HG03558 (cell line): ENCODE measurements around the gene FOXO4.
"Not testable (repeated sequence)": the region's sequence is repeated elsewhere in the genome, so short reads cannot be mapped to it uniquely, and the experiment has no call there.

Experiments used
- ATAC-seq: cut with Tn5 transposase; IDR thresholded peaks from one replicate; pipeline ENCODE4 v1.9.1; 2021; ENCODE audit warnings: moderate number of reproducible peaks; ENCODE audit not compliant: unreplicated experiment; ENCODE audit errors: extremely low read depth

The FOXO4 gene, protein sequence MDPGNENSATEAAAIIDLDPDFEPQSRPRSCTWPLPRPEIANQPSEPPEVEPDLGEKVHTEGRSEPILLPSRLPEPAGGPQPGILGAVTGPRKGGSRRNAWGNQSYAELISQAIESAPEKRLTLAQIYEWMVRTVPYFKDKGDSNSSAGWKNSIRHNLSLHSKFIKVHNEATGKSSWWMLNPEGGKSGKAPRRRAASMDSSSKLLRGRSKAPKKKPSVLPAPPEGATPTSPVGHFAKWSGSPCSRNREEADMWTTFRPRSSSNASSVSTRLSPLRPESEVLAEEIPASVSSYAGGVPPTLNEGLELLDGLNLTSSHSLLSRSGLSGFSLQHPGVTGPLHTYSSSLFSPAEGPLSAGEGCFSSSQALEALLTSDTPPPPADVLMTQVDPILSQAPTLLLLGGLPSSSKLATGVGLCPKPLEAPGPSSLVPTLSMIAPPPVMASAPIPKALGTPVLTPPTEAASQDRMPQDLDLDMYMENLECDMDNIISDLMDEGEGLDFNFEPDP

DNA sequence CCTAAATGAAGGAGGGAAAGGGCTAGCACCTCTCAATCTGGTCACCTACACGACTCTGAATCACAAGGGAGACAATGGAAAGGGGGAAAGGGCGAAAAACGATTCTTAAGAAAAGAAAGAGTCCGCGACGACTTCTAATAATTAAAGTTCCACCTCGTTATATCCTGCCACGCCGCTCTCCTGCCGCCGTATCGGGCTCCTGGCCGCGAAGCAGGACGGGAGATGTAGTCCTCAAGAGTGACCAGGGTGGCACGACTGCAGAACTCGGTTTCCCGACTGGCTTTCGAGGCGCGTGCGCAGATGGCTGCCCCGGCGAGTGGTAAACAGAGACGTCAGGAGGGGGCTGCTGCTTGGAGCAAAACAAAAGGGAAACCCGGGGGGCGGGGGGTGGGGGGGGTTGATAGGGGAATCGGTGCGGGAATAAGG lies at the start of gene FOXO4:
Gene FOXO4 (plus strand): TSS at position 297 of the 426 bp plus-strand sequence. CDS start 678 bp downstream, outside the sequence.
- ATAC-seq: peak; percentile 82

DNA sequence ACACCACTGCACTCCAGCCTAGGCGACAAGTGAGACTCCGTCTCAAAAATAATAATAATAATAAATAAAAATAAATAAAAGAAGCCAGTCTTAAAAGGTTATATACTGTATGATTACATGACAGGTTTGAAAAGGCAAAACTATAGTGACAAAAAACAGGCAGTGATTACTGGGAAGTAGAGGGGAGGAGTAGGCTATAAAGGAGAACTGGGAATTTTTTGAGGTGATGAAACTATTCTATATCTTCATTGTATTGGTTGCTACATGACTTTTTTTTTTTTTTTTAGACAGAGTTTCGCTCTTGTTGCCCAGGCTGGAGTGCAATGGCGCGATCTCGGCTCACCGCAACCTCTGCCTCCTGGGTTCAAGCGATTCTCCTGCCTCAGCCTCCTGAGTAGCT lies 47.8 kb upstream of the FOXO4 start:
- ATAC-seq: not testable (repeated sequence)

DNA sequence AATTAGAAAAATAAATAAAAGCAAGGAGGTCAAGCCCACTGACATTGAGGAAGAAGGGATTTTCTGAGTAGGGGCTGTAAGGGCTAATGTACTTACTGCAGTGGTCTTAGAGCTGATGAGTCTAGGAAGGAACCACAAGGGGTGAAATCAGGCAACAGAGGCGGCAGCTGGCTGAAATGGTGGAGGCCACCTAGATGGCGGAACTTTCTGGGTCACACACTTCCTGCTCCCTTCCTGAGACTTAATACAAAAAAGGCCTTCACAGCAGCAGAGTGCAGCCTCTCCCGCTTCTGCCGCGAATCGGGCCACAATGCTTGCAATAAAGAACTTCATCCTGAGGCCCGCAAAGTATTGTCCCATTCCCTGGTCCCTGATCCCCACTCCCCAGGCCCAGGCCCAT lies 42.9 kb upstream of the FOXO4 start:
- no peak for ATAC-seq

DNA sequence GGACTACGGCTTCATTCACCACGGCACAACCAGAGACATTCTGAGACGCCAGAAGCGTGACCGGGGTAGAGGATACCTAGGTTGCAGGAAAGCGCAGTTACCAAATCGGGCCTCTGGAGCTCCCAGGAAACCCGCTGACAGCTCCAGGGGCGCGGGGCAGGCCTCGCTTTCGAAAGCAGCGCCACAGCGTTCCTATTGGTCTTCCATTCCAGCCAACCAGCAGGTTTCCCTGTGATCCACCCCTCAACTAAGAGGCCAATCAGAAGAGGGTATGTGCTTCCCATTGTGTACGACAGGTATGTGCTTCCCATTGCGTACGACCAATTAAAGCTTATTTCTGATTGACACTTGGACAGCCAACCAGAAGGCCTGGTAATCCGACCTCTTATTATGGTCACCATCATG lies 42.4 kb upstream of the FOXO4 start:
- no peak for ATAC-seq

DNA sequence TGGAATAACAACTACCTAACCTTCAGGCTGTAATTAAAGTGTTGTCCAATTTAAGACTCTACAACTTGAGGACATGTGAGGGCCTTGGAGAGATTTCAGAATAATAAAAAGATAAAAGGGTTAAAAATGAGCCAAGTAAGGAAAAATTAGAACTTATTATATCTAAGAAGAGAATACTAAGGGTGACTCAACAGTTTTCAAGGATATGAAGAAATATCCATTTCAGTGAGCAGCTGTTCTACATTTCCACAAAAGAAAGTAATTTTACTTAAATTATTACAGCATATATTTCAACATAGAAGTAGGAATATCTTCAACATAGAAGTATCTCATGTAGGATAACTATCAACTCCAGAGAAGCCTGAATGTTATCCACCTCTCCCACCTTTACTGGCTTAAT lies 38.8 kb upstream of the FOXO4 start:
- no peak for ATAC-seq

DNA sequence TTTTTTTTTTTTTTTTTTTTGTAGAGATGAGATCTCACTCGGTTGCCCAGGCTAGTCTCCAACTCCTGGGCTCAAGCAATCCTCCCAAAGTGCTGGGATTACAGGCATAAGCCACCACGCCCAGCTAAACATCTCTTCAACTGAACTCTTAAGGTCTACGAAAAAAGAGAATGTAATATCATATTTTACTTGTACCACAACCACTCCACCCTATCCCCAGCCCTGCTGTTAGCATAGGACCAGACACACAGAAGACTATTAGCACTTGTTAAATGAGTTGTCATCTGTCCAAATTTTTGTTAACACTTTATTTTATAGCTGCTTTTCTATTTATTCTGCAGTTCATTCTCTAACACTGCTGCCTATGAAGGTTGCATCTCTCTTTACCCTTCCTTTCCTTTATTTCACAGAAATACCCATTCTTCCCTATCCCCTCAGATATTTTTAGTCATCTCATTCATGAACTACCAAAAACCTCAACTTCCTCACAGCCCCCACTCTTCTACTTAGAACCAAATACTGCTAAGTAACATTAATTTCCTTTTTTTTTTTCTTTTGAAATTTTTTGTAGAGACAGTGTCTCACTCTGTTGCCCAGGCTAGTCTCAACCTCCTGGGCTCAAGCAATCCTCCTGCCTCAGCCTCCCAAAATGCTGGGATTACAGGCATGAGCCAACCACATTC lies 37.7 kb upstream of the FOXO4 start:
- no peak for ATAC-seq

DNA sequence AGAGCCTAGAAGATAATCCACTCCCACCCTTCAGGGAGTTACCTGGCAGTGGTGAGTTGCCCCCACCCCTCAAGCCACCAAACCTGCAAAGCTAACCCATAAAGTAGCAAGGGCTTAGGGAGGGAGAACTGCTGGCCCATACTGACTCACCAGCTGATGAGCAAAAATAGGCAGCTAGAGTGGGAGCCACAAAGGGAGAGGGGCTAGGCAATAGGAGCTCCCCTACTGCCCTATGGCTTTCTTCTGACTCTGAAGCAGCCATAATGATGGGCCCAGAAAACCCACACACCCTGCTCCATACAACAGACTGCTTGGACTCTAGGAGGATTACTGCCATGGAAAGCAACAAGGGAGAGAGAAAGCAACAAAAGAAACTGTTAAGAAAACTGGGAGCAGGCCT lies 35.5 kb upstream of the FOXO4 start:
- ATAC-seq: no peak

DNA sequence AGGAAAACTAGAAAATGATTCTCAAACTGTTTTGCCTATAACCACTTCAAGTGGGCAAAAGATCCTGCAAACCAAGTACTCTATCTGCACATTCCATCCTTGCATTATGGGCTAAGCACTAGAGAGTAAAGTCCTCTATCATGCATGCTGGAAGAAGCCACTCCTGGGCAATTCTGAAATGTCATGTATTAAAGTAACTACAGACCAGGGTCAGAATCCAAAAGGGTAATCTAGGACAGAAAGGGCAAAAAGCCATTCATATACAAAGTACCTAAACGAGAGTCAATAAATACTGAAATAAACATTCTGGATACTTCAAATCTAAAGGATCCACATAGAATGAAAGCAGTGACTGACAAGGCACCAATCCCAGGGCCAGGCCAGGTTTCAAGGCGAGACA lies 28.6 kb upstream of the FOXO4 start:
- no peak for ATAC-seq

DNA sequence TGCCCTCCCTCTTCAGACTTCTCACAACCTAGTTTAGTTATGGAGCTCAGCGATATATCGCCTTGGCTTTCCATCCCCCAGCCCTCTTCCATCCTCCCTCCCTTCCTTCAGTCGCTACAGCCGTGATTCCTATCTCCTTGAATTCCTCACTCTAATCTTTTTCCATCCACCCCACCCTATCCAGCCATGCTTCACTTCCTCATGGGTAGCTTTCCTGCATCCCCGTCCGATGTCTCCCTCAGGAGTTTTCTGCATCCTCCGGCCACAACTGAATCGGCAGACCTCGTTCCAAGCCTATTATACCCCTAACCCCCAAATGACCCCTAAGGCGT lies 28.0 kb upstream of the FOXO4 start:
- ATAC-seq: no peak

DNA sequence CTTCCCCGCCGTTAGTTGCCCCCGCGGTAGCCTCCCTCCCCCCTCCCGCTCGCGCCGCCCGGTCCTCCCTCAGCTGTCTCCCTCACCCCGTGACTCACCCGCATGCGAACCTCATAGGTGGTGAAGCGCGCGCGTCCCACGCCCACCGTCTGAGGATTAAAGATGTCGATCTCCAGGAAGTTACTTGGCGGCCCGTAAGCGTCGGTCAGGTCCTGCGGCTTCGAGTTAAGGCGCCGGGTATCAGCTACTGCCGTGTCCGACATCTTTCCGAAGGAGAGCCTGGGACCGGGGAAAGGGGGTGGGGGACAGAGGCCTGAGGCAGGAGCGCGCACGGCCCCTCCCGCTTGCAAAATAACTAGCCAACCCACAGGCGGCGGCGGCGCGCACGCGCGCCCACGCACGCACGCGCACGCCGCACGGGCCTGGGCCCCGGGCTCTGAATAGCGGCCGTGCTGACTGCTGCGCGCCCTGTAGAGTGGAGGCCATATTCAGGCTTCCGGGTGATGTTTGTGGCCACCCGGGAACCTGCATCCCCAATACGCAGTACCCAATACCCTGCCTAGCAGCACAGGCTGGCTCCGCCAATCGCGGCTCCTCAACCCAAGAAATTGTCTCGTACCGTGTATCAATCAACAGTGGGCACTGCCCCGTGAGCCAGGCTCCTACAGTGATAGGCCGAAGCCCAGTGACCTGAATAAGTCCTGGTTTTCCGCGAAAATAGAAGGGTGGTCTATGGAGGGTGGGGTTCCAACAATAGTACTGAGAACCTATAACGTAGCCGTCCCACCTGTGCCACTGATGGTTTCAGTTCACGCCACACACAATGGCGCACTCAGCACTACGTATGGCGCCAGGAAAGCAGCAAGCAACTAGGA lies 27.4 kb upstream of the FOXO4 start, which contains the start of gene SNX12:
Gene SNX12 (minus strand): TSS at position 291 of the 875 bp plus-strand sequence. CDS start 28 bp downstream, at position 263.
- peak; percentile 93 for ATAC-seq

DNA sequence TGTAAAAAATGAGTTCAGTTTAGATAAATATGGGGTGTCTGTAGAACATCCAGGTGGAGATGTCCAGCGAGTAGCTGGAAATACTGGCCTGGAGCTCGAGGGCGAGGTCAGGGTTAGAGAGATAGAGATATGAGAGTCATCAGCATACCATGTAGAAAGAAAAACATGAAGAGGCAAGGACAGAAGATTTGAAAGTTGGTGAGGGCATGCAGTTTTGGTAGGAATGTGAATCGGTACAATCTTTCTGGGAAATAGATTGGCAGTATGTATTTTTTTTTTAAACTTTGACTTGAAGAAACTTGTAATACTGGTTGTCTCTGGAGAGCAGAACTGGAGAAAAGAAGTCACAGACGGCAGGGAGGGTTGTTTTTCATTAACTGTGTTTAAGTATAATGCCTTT lies 25.1 kb upstream of the FOXO4 start:
- ATAC-seq: no peak

DNA sequence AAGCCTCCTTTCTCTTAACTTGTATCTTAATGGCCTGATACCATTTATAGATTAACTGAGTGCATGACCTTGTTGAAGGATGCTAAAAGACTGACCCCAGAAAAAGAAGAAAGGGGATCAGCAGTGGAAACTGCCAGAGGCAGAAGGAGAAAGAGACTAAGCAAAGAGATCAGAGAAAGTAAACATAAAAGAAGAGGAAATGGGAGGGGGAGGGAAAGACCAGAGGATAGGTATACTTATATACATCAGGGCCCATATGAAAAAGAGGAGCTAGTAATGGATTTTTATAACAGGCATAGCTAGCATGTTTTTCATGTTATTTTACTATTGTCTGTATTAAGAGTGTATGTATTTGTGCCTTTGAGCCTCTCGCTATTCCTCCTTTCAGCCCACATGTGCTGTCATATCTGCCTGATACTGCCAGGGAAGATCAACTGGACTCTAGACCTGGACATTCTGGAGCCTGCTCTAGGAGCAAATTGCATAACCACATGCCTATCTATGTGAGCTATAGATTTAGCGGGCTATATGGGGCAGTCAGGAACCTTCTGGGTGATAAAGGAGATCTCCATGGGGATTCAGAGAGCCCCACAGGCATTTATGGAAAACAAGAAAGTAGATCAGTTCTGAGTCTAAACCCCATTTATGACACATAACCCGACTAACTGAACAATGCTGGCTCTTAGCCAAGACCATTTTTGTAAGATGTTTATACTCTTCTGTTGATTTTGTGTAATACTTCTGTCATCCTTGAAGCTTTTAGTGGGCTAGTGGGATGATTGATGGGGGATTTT lies 14.1 kb upstream of the FOXO4 start:
- ATAC-seq: no peak

DNA sequence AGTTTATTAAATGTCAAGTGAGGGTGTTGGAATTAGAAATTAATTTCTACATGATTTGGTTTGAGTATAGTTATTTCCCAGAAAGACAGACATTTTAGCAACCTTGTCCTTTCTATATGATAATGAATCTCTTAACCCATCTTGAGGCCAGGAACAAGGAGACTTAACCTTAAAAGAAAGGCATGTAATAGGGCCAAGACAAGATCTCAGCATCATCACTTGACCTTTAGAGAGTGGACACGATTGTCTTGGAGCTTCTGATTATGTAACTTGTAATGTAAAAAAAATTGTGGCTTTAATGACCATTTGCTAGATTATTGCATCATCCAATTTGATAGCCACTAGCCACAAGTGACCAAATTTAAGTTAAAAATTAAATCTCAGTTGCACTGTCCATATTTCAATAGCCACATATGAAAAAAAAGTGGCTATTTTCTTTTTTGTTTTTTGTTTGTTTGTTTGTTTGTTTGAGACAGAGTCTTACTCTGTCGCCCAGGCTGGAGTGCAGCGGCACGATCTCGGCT lies 13.5 kb upstream of the FOXO4 start:
- ATAC-seq: no peak

DNA sequence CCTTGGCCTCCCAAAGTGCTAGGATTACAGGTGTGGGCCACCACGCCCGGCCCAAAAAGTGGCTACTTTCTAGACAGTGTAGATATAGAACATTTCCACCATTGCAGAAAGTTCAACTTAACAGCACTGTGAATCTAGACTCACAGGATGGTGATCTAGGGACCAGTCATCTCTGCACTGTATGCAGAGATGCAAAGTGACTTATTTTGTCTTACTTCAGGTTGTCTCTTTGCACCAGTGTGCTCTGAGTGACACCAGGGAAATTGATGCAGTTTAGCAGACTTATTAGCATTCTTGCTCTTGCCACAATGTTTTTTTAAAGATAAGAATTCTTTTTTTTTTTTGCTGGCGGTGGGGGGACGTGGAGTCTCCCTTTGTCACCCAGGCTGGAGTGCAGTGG lies 12.8 kb upstream of the FOXO4 start:
- ATAC-seq: no peak

DNA sequence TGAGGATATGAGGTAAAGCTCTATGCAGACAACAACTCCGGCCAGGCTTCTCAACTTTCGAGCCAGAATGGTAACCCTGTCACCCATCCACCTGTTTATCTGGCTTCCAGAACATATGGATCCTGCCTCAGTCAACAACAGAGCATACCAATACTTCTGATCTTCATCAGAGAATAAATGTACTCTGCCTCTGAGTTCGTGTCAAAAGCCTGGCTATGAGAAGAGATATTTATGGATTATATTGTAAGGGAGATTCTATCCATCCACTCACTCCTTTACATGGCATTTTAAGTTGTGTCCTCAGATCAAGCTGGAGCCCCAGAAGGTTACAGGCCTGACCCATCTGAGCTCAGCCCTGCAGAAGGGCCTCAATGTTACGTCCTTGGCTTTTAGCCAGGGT lies 9.8 kb upstream of the FOXO4 start:
- ATAC-seq: no peak

DNA sequence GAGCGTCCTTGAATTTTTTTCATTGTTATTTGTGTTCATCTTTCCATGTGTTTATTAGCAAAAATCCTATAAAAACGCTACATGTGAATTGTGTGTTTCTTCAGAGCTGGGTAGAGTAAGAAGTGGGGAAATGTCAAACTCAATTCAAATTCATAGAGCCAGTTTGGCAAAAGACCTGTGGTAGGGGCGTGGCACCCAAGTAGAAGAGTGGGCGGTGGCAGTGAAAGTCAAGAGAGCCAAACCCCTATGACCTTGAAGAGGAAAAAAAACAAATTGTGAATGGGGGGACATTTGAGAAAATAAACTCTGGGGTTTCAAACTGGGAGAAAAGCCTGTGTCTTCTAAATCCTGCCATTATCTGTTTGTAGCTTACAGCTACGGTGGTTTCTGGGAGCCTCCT lies 4.4 kb upstream of the FOXO4 start:
- no peak for ATAC-seq

DNA sequence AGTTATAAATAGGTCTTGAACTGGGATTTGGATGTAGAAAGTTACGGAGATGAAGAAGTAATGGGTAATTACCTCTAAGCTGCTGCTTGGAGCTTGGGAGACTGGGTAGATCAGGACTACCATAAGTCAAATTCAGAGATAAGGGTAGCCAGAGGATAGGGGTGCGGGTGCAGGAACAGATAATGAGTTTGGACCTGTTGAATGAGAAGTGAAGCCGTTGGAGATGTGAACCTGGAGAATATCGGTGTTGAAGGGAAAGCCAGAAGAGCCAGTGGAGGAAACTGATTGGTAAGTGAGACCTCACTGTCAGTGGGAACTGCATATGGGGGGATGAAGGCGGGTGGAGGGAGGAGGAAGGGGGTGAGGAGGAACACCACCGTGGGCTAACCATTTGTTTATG lies 618 bp upstream of the FOXO4 start:
- no peak for ATAC-seq

DNA sequence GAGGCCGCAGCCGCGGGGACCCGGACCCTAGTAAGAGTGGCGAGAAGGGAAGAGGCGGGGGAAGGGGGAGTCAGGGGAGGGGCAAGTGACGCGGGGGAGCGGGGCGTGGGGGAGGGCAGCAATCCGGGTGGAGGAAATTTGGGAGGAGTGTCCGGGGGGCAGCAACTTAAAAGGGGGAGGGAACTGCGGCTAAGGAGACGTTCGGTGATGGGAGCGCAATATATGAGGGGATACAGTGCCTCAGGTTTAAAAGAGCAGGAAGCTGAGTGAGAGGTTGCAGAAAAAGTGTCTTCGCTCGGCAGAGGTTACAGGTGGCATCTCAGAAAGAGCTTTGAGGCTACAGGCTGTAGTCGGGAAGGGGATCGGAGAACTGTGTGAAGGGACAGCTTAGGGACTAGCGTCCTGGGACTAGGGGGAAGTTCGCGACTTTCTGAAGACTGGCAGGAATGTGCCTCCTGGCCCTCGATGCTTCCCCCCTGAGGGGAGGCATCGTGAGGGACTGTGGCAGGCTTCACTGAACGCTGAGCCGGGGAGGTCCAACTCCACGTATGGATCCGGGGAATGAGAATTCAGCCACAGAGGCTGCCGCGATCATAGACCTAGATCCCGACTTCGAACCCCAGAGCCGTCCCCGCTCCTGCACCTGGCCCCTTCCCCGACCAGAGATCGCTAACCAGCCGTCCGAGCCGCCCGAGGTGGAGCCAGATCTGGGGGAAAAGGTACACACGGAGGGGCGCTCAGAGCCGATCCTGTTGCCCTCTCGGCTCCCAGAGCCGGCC lies 519 bp downstream of the FOXO4 start:
- no peak for ATAC-seq

DNA sequence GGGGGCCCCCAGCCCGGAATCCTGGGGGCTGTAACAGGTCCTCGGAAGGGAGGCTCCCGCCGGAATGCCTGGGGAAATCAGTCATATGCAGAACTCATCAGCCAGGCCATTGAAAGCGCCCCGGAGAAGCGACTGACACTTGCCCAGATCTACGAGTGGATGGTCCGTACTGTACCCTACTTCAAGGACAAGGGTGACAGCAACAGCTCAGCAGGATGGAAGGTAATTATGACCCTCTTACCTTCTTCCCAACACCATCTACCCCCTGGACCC lies 1.0 kb downstream of the FOXO4 start:
- ATAC-seq: no peak
